ENCODE data around the gene CHST8. TPM values are rescaled to one million over a fixed set of nuclear protein-coding genes. Genes with fewer than 3 reads are reported as not detected.
A peak's percentile ranks its signal among the peaks of the same experiment; 100 is the strongest.

The CHST8 gene
- total RNA-seq, 1 donor from 2014 or later: not detected

DNA sequence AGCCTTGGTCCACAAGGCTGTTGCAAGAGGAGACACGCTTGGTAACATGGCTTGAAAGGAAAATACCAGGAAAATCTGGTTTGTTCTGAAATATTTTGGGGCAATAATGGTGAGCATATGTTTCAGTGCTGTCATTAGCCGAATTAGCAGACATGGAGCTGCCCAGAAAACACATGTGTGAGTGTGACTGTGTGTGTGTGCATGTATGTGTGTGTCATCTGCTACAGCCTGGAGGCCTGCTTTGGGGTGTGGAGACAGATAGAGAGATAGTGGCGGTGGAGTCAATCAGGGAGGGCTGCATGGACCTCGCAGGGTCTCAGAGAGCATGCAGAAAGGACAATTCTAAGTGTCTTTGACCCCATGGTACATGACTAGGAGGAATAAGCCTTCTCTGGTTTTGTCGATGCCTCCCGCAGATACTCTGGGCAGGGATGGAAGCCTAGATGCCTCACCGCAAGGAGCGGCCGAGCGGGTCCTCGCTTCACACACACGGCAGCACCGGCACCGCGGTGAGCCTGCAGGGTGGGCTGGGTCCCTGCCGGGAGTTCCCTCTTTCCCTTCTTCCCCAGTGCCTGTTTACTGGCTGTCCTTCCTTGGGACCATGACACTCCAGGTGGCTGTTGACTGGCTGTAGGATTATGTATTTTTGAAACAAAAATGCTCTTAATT, 178.4 kb downstream of the CHST8 start:
- no peak overlapping the region for H2AFZ ChIP-seq (ENCODE audit: low read depth, low read length)
- TF ChIP-seq, protein P1, sequence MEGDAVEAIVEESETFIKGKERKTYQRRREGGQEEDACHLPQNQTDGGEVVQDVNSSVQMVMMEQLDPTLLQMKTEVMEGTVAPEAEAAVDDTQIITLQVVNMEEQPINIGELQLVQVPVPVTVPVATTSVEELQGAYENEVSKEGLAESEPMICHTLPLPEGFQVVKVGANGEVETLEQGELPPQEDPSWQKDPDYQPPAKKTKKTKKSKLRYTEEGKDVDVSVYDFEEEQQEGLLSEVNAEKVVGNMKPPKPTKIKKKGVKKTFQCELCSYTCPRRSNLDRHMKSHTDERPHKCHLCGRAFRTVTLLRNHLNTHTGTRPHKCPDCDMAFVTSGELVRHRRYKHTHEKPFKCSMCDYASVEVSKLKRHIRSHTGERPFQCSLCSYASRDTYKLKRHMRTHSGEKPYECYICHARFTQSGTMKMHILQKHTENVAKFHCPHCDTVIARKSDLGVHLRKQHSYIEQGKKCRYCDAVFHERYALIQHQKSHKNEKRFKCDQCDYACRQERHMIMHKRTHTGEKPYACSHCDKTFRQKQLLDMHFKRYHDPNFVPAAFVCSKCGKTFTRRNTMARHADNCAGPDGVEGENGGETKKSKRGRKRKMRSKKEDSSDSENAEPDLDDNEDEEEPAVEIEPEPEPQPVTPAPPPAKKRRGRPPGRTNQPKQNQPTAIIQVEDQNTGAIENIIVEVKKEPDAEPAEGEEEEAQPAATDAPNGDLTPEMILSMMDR (IDR thresholded peaks at IDR 0.05; ENCODE audit: insufficient read depth, low read depth, low read length): no peak
- no peak for TF ChIP-seq EZH2 (IDR thresholded peaks at IDR 0.05; ENCODE audit: insufficient read depth, low read length)
- H3K4me2 ChIP-seq (ENCODE audit: low read length): peak overlapping the region; percentile 94
- no peaks in the 10 kb centered on the region for H3K27me3 Mint-ChIP-seq (ENCODE audit: low read depth, unreplicated experiment)
- H3K4me3 ChIP-seq (ENCODE audit: insufficient read depth, low read depth, low read length): no peak overlapping the region
- no peak overlapping the region for H3K4me3 Mint-ChIP-seq (ENCODE audit: unreplicated experiment)
- H3K4me1 Mint-ChIP-seq (ENCODE audit: low read depth, unreplicated experiment): peaks cover 17% of the 10 kb centered on the region
- H3K27ac ChIP-seq (ENCODE audit: low read depth, low read length): no peak overlapping the region
- no peaks in the 10 kb centered on the region for H3K27me3 ChIP-seq (ENCODE audit: insufficient read depth, low read length)
- H3K9me3 ChIP-seq (ENCODE audit: insufficient read depth, low read depth, low read length): no peaks in the 10 kb centered on the region
- peaks cover 10% of the 10 kb centered on the region for H3K36me3 Mint-ChIP-seq (ENCODE audit: low read depth, unreplicated experiment)
- FAIRE-seq (no peak), DNase-seq (ENCODE audit: low read depth) (no peak)
- H4K20me1 ChIP-seq (ENCODE audit: insufficient read depth, low read length): peaks cover 69% of the 10 kb centered on the region
- peaks cover 24% of the 10 kb centered on the region for H3K36me3 ChIP-seq (ENCODE audit: insufficient read depth, low read length)
- peak overlapping the region; percentile 55 for H3K27ac Mint-ChIP-seq (ENCODE audit: unreplicated experiment)
- H3K9me3 Mint-ChIP-seq (ENCODE audit: unreplicated experiment): no peaks in the 10 kb centered on the region
- H3K4me1 ChIP-seq (ENCODE audit: insufficient read depth, low read length): peaks cover 7% of the 10 kb centered on the region
- peaks cover 74% of the 10 kb centered on the region for H3K79me2 ChIP-seq (ENCODE audit: insufficient read depth, low read length)
- no peak overlapping the region for H3K9ac ChIP-seq (ENCODE audit: low read length)

DNA sequence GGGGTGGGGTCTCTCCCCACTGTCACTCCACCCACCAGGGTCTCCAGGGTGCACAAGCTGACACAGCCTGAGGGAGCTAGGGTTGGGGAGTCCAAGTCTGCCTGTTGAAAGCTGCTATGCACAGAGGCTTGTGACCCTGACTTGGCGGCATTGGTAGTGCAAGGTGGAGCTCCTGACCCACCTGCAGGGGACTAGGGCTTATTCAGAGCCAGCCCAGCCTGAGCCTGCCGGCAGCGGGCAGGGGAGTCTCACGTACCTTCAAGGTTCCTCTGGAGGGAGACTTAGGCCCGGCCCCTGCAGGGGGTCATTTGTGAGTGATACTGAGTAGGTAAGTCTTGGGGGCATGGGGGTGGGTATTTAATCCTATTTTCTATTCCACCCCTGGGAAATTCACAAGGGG, 179.7 kb downstream of the CHST8 start:
- H3K9ac ChIP-seq (ENCODE audit: low read length): no peak overlapping the region
- no peak overlapping the region for H3K4me3 Mint-ChIP-seq (ENCODE audit: unreplicated experiment)
- no peak overlapping the region for H3K4me3 ChIP-seq (ENCODE audit: insufficient read depth, low read depth, low read length)
- no peak overlapping the region for H3K4me2 ChIP-seq (ENCODE audit: low read length)
- no peaks in the 10 kb centered on the region for H3K9me3 Mint-ChIP-seq (ENCODE audit: unreplicated experiment)
- H3K4me1 ChIP-seq (ENCODE audit: insufficient read depth, low read length): peaks cover 7% of the 10 kb centered on the region
- peaks cover 17% of the 10 kb centered on the region for H3K4me1 Mint-ChIP-seq (ENCODE audit: low read depth, unreplicated experiment)
- peaks cover 26% of the 10 kb centered on the region for H3K36me3 ChIP-seq (ENCODE audit: insufficient read depth, low read length)
- H3K79me2 ChIP-seq (ENCODE audit: insufficient read depth, low read length): peaks cover 87% of the 10 kb centered on the region
- no peaks in the 10 kb centered on the region for H3K27me3 ChIP-seq (ENCODE audit: insufficient read depth, low read length)
- peaks cover 81% of the 10 kb centered on the region for H4K20me1 ChIP-seq (ENCODE audit: insufficient read depth, low read length)
- FAIRE-seq: no peak
- DNase-seq (ENCODE audit: low read depth): no peak
- no peaks in the 10 kb centered on the region for H3K9me3 ChIP-seq (ENCODE audit: insufficient read depth, low read depth, low read length)
- H2AFZ ChIP-seq (ENCODE audit: low read depth, low read length): no peak overlapping the region
- no peak overlapping the region for H3K27ac Mint-ChIP-seq (ENCODE audit: unreplicated experiment)
- H3K27ac ChIP-seq (ENCODE audit: low read depth, low read length): no peak overlapping the region
- peaks cover 11% of the 10 kb centered on the region for H3K36me3 Mint-ChIP-seq (ENCODE audit: low read depth, unreplicated experiment)
- no peaks in the 10 kb centered on the region for H3K27me3 Mint-ChIP-seq (ENCODE audit: low read depth, unreplicated experiment)
- TF ChIP-seq, protein P1 (IDR thresholded peaks at IDR 0.05; ENCODE audit: insufficient read depth, low read depth, low read length): no peak
- TF ChIP-seq EZH2 (IDR thresholded peaks at IDR 0.05; ENCODE audit: insufficient read depth, low read length): no peak

DNA sequence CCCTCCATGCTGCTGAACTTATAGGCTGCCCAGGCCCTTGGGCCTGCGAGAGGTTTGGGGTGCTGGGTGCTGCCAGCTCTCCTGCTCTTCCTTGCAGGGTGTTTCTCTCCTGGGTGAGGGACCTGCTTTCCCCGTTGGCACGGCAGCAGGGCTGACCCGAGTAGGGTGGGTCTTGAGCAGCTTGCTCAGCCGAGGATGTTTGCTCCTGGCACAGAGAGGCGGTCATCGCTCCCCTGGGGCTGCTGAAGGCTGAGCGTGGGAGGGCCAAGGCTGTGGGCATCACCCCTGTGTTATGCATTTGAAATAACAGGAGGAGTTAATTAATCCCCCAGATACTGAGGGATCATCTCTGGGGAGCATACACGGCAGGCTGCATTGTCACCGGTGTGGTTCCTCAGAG, 180.2 kb downstream of the CHST8 start:
- H3K79me2 ChIP-seq (ENCODE audit: insufficient read depth, low read length): peaks cover 89% of the 10 kb centered on the region
- no peaks in the 10 kb centered on the region for H3K9me3 ChIP-seq (ENCODE audit: insufficient read depth, low read depth, low read length)
- Mint-ChIP-seq H3K36me3 (ENCODE audit: low read depth, unreplicated experiment) (peaks cover 11% of the 10 kb centered on the region), H3K4me1 (ENCODE audit: low read depth, unreplicated experiment) (peaks cover 17% of the 10 kb centered on the region), H3K9me3 (ENCODE audit: unreplicated experiment) (no peaks in the 10 kb centered on the region), H3K27me3 (ENCODE audit: low read depth, unreplicated experiment) (no peaks in the 10 kb centered on the region), H3K27ac (ENCODE audit: unreplicated experiment) (no peak overlapping the region), H3K4me3 (ENCODE audit: unreplicated experiment) (no peak overlapping the region)
- no peak overlapping the region for H3K27ac ChIP-seq (ENCODE audit: low read depth, low read length)
- FAIRE-seq: no peak
- H3K4me1 ChIP-seq (ENCODE audit: insufficient read depth, low read length): peaks cover 7% of the 10 kb centered on the region
- H4K20me1 ChIP-seq (ENCODE audit: insufficient read depth, low read length): peaks cover 86% of the 10 kb centered on the region
- no peak for DNase-seq (ENCODE audit: low read depth)
- H3K27me3 ChIP-seq (ENCODE audit: insufficient read depth, low read length): no peaks in the 10 kb centered on the region
- peaks cover 27% of the 10 kb centered on the region for H3K36me3 ChIP-seq (ENCODE audit: insufficient read depth, low read length)
- no peak overlapping the region for H3K4me3 ChIP-seq (ENCODE audit: insufficient read depth, low read depth, low read length)
- no peak for TF ChIP-seq EZH2 (IDR thresholded peaks at IDR 0.05; ENCODE audit: insufficient read depth, low read length)
- TF ChIP-seq, protein P1 (IDR thresholded peaks at IDR 0.05; ENCODE audit: insufficient read depth, low read depth, low read length): no peak
- no peak overlapping the region for H2AFZ ChIP-seq (ENCODE audit: low read depth, low read length)
- no peak overlapping the region for H3K4me2 ChIP-seq (ENCODE audit: low read length)
- H3K9ac ChIP-seq (ENCODE audit: low read length): no peak overlapping the region
